Measurements from ENCODE around the gene METAP1.
A peak's percentile ranks its signal among the peaks of the same experiment; 100 is the strongest.
"Not testable (repeated sequence)": the region's sequence is repeated elsewhere in the genome, so short reads cannot be mapped to it uniquely, and the experiment has no call there.

The METAP1 gene

DNA sequence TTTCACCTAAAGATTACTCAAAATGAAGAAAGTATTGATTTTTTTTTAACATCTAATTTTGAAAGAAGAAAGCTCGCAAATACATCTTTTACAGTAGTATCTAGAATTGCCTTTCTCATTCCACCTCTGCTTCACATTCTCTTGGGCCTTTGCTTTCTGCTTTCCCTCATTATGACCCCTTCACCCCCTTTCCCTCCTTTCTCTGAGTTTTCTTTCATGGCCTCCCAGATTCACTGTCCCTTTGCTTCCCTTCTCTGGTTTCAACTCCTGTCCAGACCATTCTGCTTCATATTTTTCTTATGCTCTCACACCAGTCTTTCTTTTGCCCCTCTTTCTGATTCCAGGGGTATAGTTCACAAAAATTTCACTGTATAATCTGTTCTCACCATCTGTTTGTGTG, 64.0 kb downstream of the METAP1 start:
- no peak for DNase-seq (ENCODE audit: low read depth)

GRCh38 chr4:99061048-99061700, 65.7 kb downstream of the METAP1 start:
- DNase-seq (ENCODE audit: low read depth): no peak

- no peak for DNase-seq (ENCODE audit: low read depth)
Observed at GRCh38 chr4:99062120-99062519, 66.6 kb downstream of the METAP1 start.

DNA sequence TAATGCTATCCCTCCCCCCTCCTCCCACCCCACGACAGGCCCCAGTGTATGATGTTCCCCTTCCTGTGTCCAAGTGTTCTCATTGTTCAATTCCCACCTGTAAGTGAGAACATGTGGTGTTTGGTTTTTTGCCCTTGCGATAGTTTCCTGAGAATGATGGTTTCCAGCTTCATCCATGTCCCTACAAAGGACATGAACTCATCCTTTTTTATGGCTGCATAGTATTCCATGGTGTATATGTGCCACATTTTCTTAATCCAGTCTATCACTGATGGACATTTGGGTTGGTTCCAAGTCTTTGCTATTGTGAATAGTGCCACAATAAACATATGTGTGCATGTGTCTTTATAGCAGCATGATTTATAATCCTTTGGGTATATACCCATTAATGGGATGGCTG, 70.0 kb downstream of the METAP1 start:
- not testable (repeated sequence) for DNase-seq (ENCODE audit: low read depth)

DNA sequence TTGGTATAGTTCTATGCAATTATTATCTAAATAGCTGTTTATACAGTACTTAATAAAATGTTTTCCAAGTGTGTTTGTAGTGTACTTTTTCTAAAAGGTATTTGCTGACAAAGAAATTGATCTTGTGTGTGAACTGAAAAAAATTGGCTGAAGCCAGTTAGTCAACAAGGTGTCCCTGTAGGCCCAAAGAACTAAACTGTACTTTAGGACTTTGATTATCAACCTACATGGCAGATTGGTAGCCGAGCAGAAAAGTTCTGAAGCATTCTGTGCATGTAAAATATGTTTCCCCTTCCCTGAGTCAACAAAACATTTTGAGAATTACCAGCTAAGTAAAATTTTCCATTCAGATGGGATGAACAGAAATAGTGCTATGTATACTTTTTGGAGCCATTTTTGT, 72.1 kb downstream of the METAP1 start:
- no peak for DNase-seq (ENCODE audit: low read depth)

- DNase-seq (ENCODE audit: low read depth): no peak
Observed at GRCh38 chr4:99071159-99071558, 75.6 kb downstream of the METAP1 start.

DNA sequence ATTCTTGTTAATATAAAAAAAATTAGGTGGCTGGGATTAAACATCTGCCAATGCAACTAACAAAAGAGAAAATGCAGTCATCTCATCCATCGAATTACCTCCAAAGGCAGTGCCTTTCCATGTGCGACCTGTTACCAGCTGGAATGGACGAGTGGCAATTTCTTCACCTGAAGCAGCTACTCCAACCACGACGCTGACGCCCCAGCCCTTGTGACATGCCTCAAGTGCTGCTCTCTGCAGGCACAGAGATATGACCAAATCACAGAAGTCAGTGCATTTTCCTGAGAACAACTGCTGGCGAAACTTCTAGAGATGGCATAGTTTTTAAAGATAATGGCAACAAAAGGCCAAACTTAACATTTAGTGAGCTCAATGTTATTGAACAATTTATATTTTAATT, 79.3 kb downstream of the METAP1 start:
- DNase-seq (ENCODE audit: low read depth): no peak

DNA sequence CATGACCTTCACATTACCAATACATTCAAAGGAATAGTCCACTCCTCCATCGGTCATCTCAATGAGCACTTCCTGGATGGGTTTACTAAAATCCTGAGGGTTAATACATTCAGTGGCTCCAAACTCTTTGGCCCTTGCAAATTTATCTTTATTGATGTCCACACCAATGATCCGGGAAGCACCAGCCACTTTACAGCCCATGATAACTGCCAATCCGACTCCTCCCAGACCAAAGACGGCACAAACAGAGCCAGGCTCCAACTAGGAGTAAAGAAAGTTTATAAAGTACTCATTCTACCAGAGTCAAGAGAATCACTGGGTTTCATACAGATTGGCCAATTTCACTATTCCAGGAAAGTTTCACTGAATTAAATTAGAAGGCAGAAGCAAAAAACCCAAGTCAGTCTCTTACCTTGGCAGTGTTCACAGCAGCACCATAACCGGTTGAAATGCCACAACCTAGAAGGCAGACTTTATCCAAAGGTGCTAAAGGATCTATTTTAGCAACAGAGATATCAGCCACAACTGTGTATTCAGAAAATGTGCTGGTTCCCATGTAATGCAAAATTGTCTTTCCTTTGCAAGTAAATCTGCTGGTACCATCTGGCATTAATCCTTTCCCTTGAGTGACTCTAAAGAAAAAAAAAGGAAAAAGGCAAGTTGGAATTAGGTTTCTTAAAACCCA, 80.9 kb downstream of the METAP1 start:
- no peak for DNase-seq (ENCODE audit: low read depth)

GRCh38 chr4:99077177-99077576, 81.7 kb downstream of the METAP1 start:
- DNase-seq (ENCODE audit: low read depth): no peak

GRCh38 chr4:99078336-99078735, 82.8 kb downstream of the METAP1 start:
- no peak for DNase-seq (ENCODE audit: low read depth)

DNA sequence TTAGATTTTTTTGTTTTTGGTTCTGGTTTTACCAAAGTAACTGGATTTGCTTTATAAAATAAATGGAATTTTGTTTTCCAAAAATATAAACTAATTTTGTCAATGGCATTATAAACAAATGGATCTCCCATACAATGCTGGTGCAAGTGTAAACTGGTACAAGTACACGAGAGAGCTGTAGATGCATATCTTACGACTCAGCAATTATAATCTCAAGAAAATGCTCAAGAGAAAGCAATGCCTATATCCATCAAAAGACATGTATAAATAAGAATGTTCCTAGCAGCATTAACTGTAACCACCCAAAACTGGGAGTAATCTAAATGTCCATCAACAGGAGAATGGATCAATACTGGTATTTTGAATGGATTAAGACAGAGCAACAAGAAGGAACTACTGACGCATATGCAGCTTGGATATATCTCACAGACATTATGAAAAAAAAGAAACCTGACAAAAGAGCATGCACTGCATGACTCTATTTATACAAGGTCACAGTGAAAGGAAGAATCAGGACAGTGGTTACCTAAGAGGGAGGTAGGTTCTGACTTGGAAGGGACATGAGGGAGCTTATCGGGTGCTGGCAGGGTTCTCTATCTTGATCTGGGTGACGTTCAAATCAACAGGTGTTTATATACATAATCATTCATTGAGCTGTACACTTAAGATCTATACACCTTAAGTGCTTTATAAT, 83.6 kb downstream of the METAP1 start:
- no peak for DNase-seq (ENCODE audit: low read depth)

DNA sequence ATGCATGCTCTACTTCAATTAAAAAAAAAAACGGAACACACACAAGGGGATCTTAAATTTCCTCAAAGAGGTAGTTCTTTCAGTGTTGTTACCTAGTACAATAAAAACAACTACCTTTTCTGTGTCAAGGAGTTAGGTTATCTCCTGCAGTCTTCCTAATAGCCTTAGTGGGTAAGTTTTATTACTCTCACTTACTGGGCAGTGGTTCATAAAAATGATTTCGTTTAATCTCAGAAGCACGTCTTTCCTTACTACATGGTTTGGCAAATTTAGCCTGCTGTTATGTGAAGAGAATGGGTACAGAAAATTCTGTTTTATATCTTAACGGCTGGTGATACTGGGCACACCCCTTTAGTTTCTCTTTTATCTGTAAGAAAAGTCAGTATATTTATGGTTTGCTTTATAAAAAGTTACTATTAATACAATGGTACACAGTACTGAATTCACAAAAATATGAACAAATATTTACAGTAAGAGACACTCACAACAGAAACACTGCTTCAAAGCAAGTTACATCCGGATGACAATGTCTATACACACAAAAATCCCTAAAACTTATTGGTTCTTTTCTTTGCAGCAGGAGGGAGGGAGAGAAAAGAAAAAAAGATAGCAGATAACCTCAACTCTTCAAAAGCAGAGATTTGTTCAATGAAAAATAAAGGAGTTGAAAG, 84.2 kb downstream of the METAP1 start:
- no peak for DNase-seq (ENCODE audit: low read depth)

DNA sequence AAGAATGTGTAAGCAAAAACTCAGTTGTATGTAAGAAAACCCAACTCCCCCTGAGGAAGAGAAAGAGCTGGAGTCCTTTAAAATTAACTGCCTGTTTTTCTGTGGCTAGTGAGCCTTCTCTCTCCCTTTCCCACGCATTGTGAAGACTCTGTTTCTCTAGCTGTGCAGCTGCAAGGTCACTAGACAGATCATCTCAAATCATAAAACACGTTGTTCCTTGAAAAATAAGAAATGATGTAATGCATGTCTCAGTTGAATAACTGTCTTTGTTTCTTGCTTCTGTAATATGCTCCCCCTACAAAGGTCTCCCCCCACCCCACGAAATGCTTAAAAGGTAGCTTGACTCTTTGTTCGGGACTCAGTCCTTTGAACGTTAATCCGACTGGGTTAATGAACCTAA, 85.3 kb downstream of the METAP1 start:
- not testable (repeated sequence) for DNase-seq (ENCODE audit: low read depth)

DNA sequence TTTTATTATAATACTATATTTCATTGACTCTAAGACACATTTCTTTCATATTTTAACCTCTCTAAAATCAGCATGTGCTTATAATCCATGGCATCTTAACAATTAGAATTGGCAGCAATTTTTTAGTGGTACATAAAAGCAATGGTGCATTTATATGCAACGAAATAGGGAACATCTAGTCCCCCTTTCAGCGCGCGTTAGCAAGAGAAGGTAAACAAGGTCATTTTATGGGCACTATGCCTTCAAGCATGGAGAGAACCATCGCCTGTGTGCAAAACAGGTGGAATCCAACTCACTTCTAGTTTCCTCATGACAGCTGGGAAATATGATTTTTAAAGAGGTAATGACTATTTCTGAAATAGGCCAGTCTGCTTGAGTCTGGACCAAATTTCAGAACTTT, 86.7 kb downstream of the METAP1 start:
- DNase-seq (ENCODE audit: low read depth): no peak

GRCh38 chr4:99084595-99084994, 89.1 kb downstream of the METAP1 start:
- DNase-seq (ENCODE audit: low read depth): no peak

DNA sequence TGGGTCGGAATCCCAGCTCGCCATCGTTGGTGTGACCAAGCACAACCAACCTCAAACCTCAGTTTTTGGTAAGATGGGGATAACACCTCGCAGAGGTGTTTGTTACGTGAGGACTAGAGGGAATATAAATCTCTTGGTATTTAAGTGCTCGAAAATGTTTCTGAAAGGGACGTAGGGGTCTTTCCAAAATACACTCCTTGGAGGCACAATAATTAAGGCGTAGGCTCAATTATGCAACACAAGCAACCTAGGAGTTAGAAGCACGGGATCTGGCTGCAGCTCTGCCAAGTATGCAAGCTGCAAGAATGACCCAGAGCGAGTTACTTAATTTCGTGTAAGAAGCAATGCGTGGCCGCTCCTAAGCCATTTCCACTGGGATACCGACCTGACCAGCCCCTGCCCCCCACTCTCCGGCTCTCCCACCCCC, 92.5 kb downstream of the METAP1 start:
- no peak for DNase-seq (ENCODE audit: low read depth)

- peak; percentile 78 for DNase-seq (ENCODE audit: low read depth)
Observed at GRCh38 chr4:99088481-99089365, 93.2 kb downstream of the METAP1 start, which contains the start of gene ADH5. Gene ADH5 (minus strand): TSS chr4:99088788. CDS start chr4:99088700, 88 bp downstream.

DNA sequence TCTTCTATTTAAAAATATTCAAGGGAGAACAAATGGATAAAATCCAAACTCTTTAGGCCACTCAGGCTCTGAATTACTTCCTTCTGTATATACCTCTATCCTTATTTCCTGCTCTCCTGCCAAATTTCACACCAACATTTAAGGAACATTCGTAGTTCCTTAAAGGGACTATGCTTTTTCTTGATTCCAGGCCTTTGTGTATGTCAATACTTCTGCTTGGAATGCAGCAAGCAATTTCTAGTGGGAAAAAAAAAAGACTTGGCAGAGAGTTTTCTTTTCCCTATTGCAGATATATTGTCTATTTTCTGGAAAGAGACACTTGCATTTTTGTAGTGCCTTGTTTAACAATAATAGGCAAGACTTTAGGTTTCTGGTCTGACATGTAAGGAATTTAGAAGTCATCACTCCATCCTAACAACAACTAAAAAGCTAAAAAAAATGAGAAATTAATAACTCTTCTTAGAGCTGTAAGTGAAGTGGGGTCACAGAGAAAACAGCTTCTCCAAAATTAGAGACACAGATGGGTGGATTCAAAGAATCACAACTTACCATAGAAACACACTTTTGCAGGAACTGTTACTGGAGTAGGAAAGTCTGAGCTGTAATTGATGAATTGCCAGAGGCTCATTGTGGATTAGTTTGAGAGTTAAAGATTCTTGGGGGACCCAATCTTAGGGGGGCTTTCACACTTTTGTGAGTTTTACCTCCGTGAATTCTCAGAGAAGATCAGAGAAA, 95.1 kb downstream of the METAP1 start:
- no peak for DNase-seq (ENCODE audit: low read depth)

- DNase-seq (ENCODE audit: low read depth): no peak
Observed at GRCh38 chr4:99091216-99091575, 95.7 kb downstream of the METAP1 start.

- not testable (repeated sequence) for DNase-seq (ENCODE audit: low read depth)
Observed at GRCh38 chr4:99091841-99092240, 96.3 kb downstream of the METAP1 start.

DNA sequence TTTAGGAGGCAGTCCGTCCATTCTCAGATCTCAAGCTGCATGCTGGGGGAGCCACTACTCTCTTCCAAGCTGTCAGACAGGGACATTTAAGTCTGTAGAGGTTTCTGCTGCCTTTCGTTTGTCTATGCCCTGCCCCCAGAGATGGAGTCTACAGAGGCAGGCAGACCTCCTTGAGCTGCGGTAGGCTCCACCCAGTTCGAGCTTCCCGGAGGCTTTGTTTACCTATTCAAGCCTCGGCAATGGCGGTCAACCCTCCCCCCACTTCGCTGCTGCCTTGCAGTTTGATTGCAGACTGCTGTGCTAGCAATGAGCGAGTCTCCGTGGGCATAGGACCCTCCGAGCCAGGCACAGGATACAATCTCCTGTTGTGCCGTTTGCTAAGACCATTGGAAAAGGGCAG, 103.8 kb downstream of the METAP1 start:
- no peak for DNase-seq (ENCODE audit: low read depth)

All from T-helper 22 cell (primary cell).